ENCODE data around the gene PSMC3IP.
"Not testable (repeated sequence)": the region's sequence is repeated elsewhere in the genome, so short reads cannot be mapped to it uniquely, and the experiment has no call there.

The PSMC3IP gene

GRCh38 chr17:42577532-42578281, at the start of gene PSMC3IP:
TSS of gene PSMC3IP (minus strand) at chr17:42577729. CDS start at chr17:42577686, 43 bp downstream.
- peak; percentile 92 for DNase-seq (ENCODE audit: low spot score)

- DNase-seq (ENCODE audit: low spot score): no peak
Measured at GRCh38 chr17:42623732-42624596, 46.4 kb upstream of the PSMC3IP start.

GRCh38 chr17:42623271-42623670, 45.7 kb upstream of the PSMC3IP start:
- DNase-seq (ENCODE audit: low spot score): no peak

- not testable (repeated sequence) for DNase-seq (ENCODE audit: low spot score)
Measured at GRCh38 chr17:42621987-42622386, 44.5 kb upstream of the PSMC3IP start.

GRCh38 chr17:42618442-42619150, 41.1 kb upstream of the PSMC3IP start:
- no peak for DNase-seq (ENCODE audit: low spot score)

- no peak for DNase-seq (ENCODE audit: low spot score)
Measured at GRCh38 chr17:42617956-42618431, 40.5 kb upstream of the PSMC3IP start.

GRCh38 chr17:42613699-42614295, 36.3 kb upstream of the PSMC3IP start:
- DNase-seq (ENCODE audit: low spot score): no peak

- no peak for DNase-seq (ENCODE audit: low spot score)
Measured at GRCh38 chr17:42612013-42612412, 34.5 kb upstream of the PSMC3IP start.

- DNase-seq (ENCODE audit: low spot score): not testable (repeated sequence)
Measured at GRCh38 chr17:42609814-42610801, 32.6 kb upstream of the PSMC3IP start.

- DNase-seq (ENCODE audit: low spot score): peak; percentile 99
Measured at GRCh38 chr17:42609182-42609813, 31.8 kb upstream of the PSMC3IP start, which contains the start of the genes RETREG3 and TUBG1. TSS of gene RETREG3 (minus strand) at chr17:42609374. CDS start at chr17:42609324, 50 bp downstream. TSS of gene TUBG1 (plus strand) at chr17:42609683. CDS start at chr17:42609738, 55 bp downstream.

- DNase-seq (ENCODE audit: low spot score): peak; percentile 7
Measured at GRCh38 chr17:42608305-42609181, 31.0 kb upstream of the PSMC3IP start.

GRCh38 chr17:42607769-42608168, 30.2 kb upstream of the PSMC3IP start:
- DNase-seq (ENCODE audit: low spot score): no peak

- DNase-seq (ENCODE audit: low spot score): no peak
Measured at GRCh38 chr17:42603318-42603717, 25.8 kb upstream of the PSMC3IP start.

- no peak for DNase-seq (ENCODE audit: low spot score)
Measured at GRCh38 chr17:42598905-42599304, 21.4 kb upstream of the PSMC3IP start.

- DNase-seq (ENCODE audit: low spot score): no peak
Measured at GRCh38 chr17:42596386-42596785, 18.9 kb upstream of the PSMC3IP start.

GRCh38 chr17:42591411-42591810, 13.9 kb upstream of the PSMC3IP start:
- DNase-seq (ENCODE audit: low spot score): no peak

- DNase-seq (ENCODE audit: low spot score): no peak
Measured at GRCh38 chr17:42590886-42591285, 13.4 kb upstream of the PSMC3IP start.

GRCh38 chr17:42586514-42587230, 9.1 kb upstream of the PSMC3IP start:
- no peak for DNase-seq (ENCODE audit: low spot score)
